SK-N-SH treated with all-trans-retinoic acid at 6 μM for 48 hours (cell line): ENCODE measurements around the gene GPR18.

ENCODE experiments used
- ATAC-seq: fragments of 200-7000 bp; cut with Tn5 transposase; 3 replicates; pipeline ENCODE4 v1.9.1; 2020; ENCODE audit warnings: mild to moderate bottlenecking, moderate library complexity
- ARNTL ChIP-seq: fragments of 450-650 bp; formaldehyde crosslinking; IDR thresholded peaks from 2 replicates; pipeline ENCODE4 v1.5.0; 2020; ENCODE audit warnings: low read depth, mild to moderate bottlenecking, moderate library complexity, borderline replicate concordance
- BACH2 ChIP-seq: fragments of 250-450 bp; sonication (Bioruptor Pico); IDR thresholded peaks from 2 replicates; pipeline ENCODE4 v1.9.0; 2021; ENCODE audit warnings: mild to moderate bottlenecking, borderline replicate concordance
- CSRNP3 ChIP-seq: fragments of 250-450 bp; sonication (Bioruptor Pico); IDR thresholded peaks from 2 replicates; pipeline ENCODE4 v1.5.1; 2021; ENCODE audit warnings: mild to moderate bottlenecking, moderate library complexity
- ESRRG ChIP-seq: fragments of 250-450 bp; sonication (Bioruptor Pico); IDR thresholded peaks from 2 replicates; pipeline ENCODE4 v1.6.1; 2021; ENCODE audit warnings: mild to moderate bottlenecking
- GLIS3 ChIP-seq: fragments of 250-450 bp; sonication (Bioruptor Pico); IDR thresholded peaks from 2 replicates; pipeline ENCODE4 v1.5.0; 2020; ENCODE audit warnings: mild to moderate bottlenecking, moderate library complexity
- OSR1 ChIP-seq: fragments of 250-450 bp; sonication (Bioruptor Pico); IDR thresholded peaks from 2 replicates; pipeline ENCODE4 v1.8.0; 2022; ENCODE audit warnings: moderate library complexity, mild to moderate bottlenecking, inconsistent platforms
- PATZ1 ChIP-seq: fragments of 250-450 bp; sonication (Bioruptor Pico); IDR thresholded peaks from 2 replicates; pipeline ENCODE4 v1.8.0; 2020; ENCODE audit warnings: mild to moderate bottlenecking, moderate library complexity, borderline replicate concordance
- POU6F1 ChIP-seq: fragments of 250-450 bp; sonication (Bioruptor Pico); IDR thresholded peaks from 2 replicates; pipeline ENCODE4 v1.8.0; 2021; ENCODE audit warnings: low read depth, mild to moderate bottlenecking, moderate library complexity, borderline replicate concordance
- PPARA ChIP-seq: fragments of 250-450 bp; sonication (Bioruptor Pico); IDR thresholded peaks from 2 replicates; pipeline ENCODE4 v1.5.0; 2020; ENCODE audit warnings: mild to moderate bottlenecking, borderline replicate concordance
- RARB ChIP-seq: fragments of 250-450 bp; sonication (Bioruptor Pico); IDR thresholded peaks from 2 replicates; pipeline ENCODE4 v1.8.0; 2021; ENCODE audit warnings: mild to moderate bottlenecking, moderate library complexity
- TCF4 ChIP-seq: fragments of 250-450 bp; sonication (Bioruptor Pico); IDR thresholded peaks from 2 replicates; pipeline ENCODE4 v1.8.0; 2021; ENCODE audit warnings: mild to moderate bottlenecking, moderate library complexity, borderline replicate concordance
- TOX ChIP-seq: fragments of 250-450 bp; sonication (Bioruptor Pico); IDR thresholded peaks from 2 replicates; pipeline ENCODE4 v1.8.0; 2021; ENCODE audit warnings: mild to moderate bottlenecking, moderate library complexity, borderline replicate concordance
- ZC3H10 ChIP-seq: fragments of 250-450 bp; sonication (Bioruptor Pico); IDR thresholded peaks from 2 replicates; pipeline ENCODE4 v1.5.1; 2021; ENCODE audit warnings: mild to moderate bottlenecking, moderate library complexity
- ZFP3 ChIP-seq: fragments of 250-450 bp; sonication (Bioruptor Pico); IDR thresholded peaks from 2 replicates; pipeline ENCODE4 v1.5.0; 2020; ENCODE audit warnings: mild to moderate bottlenecking, moderate library complexity
- ZFP30 ChIP-seq: fragments of 450-650 bp; formaldehyde crosslinking; IDR thresholded peaks from 2 replicates; pipeline ENCODE4 v1.5.0; 2022; ENCODE audit warnings: mild to moderate bottlenecking, moderate library complexity
- ZNF565 ChIP-seq: fragments of 450-650 bp; formaldehyde crosslinking; conservative IDR thresholded peaks from 2 replicates; pipeline ENCODE4 v1.5.0; 2020; ENCODE audit warnings: low read depth, mild to moderate bottlenecking, moderate library complexity
- ZNF70 ChIP-seq: fragments of 450-650 bp; formaldehyde crosslinking; IDR thresholded peaks from 2 replicates; pipeline ENCODE4 v1.5.0; 2020; ENCODE audit warnings: mild to moderate bottlenecking, moderate library complexity
- ZNF8 ChIP-seq: fragments of 450-650 bp; formaldehyde crosslinking; IDR thresholded peaks from 2 replicates; pipeline ENCODE4 v1.5.0; 2020; ENCODE audit warnings: mild to moderate bottlenecking, moderate library complexity
- TF ChIP-seq, protein P1 (sequence below): fragments of 250-450 bp; sonication (Bioruptor Pico); IDR thresholded peaks from 2 replicates; pipeline ENCODE4 v1.5.1; 2020; ENCODE audit warnings: low read depth, mild to moderate bottlenecking, moderate library complexity
- TF ChIP-seq, protein P2 (sequence below): fragments of 250-450 bp; sonication (Bioruptor Pico); IDR thresholded peaks from 2 replicates; pipeline ENCODE4 v1.5.0; 2020; ENCODE audit warnings: mild to moderate bottlenecking, moderate library complexity

The GPR18 gene

DNA sequence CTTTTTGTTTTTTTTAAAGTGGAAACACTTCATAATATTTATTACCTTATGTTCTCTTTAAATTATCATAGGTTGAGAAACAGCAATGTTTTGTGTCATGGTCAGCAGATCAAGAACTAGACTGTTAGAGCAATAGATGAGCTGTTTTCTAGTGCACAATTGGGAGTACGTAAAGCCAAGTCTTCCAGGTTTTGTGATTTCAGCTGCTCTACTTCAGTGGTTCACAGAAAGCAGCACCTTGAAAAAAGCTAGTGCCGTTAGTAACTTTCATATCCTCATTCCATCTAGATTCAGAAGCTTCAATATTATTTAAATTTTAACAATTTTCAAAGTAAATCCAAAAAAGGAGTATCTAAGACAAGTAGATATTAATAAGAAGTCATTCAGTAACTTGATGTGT lies 1.9 kb downstream of the GPR18 start (continued):
- TF ChIP-seq GLIS3: no peak
- no peak for TF ChIP-seq CSRNP3
- TF ChIP-seq OSR1 (CRISPR knock-in tag): no peak
- TF ChIP-seq, protein P1, sequence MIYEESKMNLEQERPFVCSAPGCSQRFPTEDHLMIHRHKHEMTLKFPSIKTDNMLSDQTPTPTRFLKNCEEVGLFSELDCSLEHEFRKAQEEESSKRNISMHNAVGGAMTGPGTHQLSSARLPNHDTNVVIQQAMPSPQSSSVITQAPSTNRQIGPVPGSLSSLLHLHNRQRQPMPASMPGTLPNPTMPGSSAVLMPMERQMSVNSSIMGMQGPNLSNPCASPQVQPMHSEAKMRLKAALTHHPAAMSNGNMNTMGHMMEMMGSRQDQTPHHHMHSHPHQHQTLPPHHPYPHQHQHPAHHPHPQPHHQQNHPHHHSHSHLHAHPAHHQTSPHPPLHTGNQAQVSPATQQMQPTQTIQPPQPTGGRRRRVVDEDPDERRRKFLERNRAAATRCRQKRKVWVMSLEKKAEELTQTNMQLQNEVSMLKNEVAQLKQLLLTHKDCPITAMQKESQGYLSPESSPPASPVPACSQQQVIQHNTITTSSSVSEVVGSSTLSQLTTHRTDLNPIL (CRISPR knock-in tag): no peak
- TF ChIP-seq ZNF565: no peak
- TF ChIP-seq ZNF70: no peak
- TF ChIP-seq ZC3H10 (CRISPR knock-in tag): no peak
- TF ChIP-seq, all 23 proteins: peak for 0

GRCh38 chr13:99255271-99255670 lies 2.9 kb downstream of the GPR18 start:
- ATAC-seq: no peak
- TF ChIP-seq BACH2 (CRISPR knock-in tag) (no peak), PPARA (CRISPR knock-in tag) (no peak)

DNA sequence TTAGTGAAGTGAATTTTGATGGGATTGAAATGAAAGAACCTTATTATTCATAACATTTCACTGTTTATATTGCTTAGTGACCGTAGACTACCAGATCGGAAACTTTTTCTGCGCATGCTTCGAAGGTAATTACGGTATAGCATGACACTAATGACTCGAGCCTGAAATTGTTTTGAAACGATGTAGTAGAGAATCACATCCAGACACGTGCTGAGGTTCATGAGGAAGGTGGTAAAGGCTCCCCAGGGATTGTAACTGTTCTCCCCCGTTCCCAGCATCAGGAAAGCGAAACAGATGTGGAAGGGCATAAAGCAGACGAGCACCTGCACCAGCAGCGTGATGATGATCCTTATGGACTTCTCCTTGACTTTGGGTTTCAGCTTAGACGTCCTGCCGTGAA lies 3.3 kb downstream of the GPR18 start:
- TF ChIP-seq ARNTL (no peak), TCF4 (CRISPR knock-in tag) (no peak), OSR1 (CRISPR knock-in tag) (no peak), ZFP3 (CRISPR knock-in tag) (no peak), ZNF565 (no peak), RARB (CRISPR knock-in tag) (no peak), ZNF70 (no peak), GLIS3 (no peak), CSRNP3 (no peak), ZFP30 (CRISPR knock-in tag) (no peak), PPARA (CRISPR knock-in tag) (no peak), TOX (CRISPR knock-in tag) (no peak), ESRRG (CRISPR knock-in tag) (no peak), POU6F1 (CRISPR knock-in tag) (no peak), PATZ1 (CRISPR knock-in tag) (no peak), ZNF8 (CRISPR knock-in tag) (no peak)
- TF ChIP-seq, protein P2, sequence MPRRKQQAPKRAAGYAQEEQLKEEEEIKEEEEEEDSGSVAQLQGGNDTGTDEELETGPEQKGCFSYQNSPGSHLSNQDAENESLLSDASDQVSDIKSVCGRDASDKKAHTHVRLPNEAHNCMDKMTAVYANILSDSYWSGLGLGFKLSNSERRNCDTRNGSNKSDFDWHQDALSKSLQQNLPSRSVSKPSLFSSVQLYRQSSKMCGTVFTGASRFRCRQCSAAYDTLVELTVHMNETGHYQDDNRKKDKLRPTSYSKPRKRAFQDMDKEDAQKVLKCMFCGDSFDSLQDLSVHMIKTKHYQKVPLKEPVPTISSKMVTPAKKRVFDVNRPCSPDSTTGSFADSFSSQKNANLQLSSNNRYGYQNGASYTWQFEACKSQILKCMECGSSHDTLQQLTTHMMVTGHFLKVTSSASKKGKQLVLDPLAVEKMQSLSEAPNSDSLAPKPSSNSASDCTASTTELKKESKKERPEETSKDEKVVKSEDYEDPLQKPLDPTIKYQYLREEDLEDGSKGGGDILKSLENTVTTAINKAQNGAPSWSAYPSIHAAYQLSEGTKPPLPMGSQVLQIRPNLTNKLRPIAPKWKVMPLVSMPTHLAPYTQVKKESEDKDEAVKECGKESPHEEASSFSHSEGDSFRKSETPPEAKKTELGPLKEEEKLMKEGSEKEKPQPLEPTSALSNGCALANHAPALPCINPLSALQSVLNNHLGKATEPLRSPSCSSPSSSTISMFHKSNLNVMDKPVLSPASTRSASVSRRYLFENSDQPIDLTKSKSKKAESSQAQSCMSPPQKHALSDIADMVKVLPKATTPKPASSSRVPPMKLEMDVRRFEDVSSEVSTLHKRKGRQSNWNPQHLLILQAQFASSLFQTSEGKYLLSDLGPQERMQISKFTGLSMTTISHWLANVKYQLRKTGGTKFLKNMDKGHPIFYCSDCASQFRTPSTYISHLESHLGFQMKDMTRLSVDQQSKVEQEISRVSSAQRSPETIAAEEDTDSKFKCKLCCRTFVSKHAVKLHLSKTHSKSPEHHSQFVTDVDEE (CRISPR knock-in tag): no peak
- TF ChIP-seq, protein P1 (CRISPR knock-in tag): no peak
- no peak for ATAC-seq
